GM23338 (cell line): Measurements from ENCODE around the gene COL25A1. TPM values are rescaled to one million over a fixed set of nuclear protein-coding genes. Genes with fewer than 3 reads are reported as not detected.

Experiments
- ATAC-seq: fragments of 200-7000 bp; cut with Tn5 transposase; 3 replicates; pipeline ENCODE4 v1.9.1; 2020
- DNase-seq: peaks from one replicate; pipeline ENCODE4 v3.0.0-alpha.2; 2015; ENCODE audit warnings: low spot score
- H2AFZ ChIP-seq: fragments of 200-600 bp; sonication (generic); 2 replicates; pipeline ENCODE4 v1.8.0; 2016; ENCODE audit warnings: antibody characterized with exemption, mild to moderate bottlenecking, moderate library complexity
- H3F3A ChIP-seq: fragments of 200-600 bp; sonication (generic); replicated peaks from 2 replicates; pipeline ENCODE4 v1.8.0; 2017; ENCODE audit warnings: antibody characterized with exemption, mixed run types, low read depth
- H3K27ac ChIP-seq: fragments of 200-600 bp; sonication (generic); 2 replicates; pipeline ENCODE4 v1.6.1; 2016; ENCODE audit warnings: low read depth
- H3K27me3 ChIP-seq: fragments of 200-600 bp; sonication (generic); 2 replicates; pipeline ENCODE4 v1.8.0; 2016; ENCODE audit warnings: mild to moderate bottlenecking, mixed run types, moderate library complexity; ENCODE audit not compliant: insufficient read depth
- H3K36me3 ChIP-seq: fragments of 200-600 bp; sonication (generic); 2 replicates; pipeline ENCODE4 v1.8.0; 2016; ENCODE audit warnings: mild to moderate bottlenecking; ENCODE audit not compliant: insufficient read depth
- H3K4me1 ChIP-seq: fragments of 200-600 bp; sonication (generic); 2 replicates; pipeline ENCODE4 v1.8.0; 2016; ENCODE audit warnings: mild to moderate bottlenecking, moderate library complexity; ENCODE audit not compliant: insufficient read depth
- H3K4me2 ChIP-seq: fragments of 200-600 bp; sonication (generic); 2 replicates; pipeline ENCODE4 v1.7.1; 2017; ENCODE audit warnings: mixed run types
- H3K4me3 ChIP-seq: fragments of 200-600 bp; sonication (generic); 2 replicates; pipeline ENCODE4 v1.6.1; 2016; ENCODE audit warnings: mixed run types
- H3K79me2 ChIP-seq: fragments of 200-600 bp; sonication (generic); replicated peaks from 2 replicates; pipeline ENCODE4 v1.8.0; 2017; ENCODE audit warnings: mild to moderate bottlenecking; ENCODE audit not compliant: insufficient read depth
- H3K9me2 ChIP-seq: fragments of 200-600 bp; sonication (generic); 2 replicates; pipeline ENCODE4 v1.8.0; 2017; ENCODE audit not compliant: insufficient read depth
- H4K20me1 ChIP-seq: fragments of 200-600 bp; sonication (generic); replicated peaks from 2 replicates; pipeline ENCODE4 v1.8.0; 2017; ENCODE audit warnings: mild to moderate bottlenecking; ENCODE audit not compliant: insufficient read depth
- H3K27ac Mint-ChIP-seq: 2 replicates; pipeline ENCODE4 v1.8.0; 2020; ENCODE audit warnings: inconsistent platforms, mild to moderate bottlenecking, moderate library complexity, mixed read lengths
- H3K27me3 Mint-ChIP-seq: 3 replicates; pipeline ENCODE4 v1.8.0; 2022; ENCODE audit warnings: low read depth, mild to moderate bottlenecking, moderate library complexity, mixed read lengths, inconsistent platforms; ENCODE audit not compliant: insufficient read depth, poor library complexity
- H3K36me3 Mint-ChIP-seq: 3 replicates; pipeline ENCODE4 v1.8.0; 2021; ENCODE audit warnings: low read depth, mild to moderate bottlenecking, inconsistent platforms, moderate library complexity, mixed read lengths
- H3K4me1 Mint-ChIP-seq: 3 replicates; pipeline ENCODE4 v1.8.0; 2020; ENCODE audit warnings: mild to moderate bottlenecking, inconsistent platforms, mixed read lengths
- H3K4me3 Mint-ChIP-seq: 3 replicates; pipeline ENCODE4 v1.8.0; 2021; ENCODE audit warnings: moderate library complexity, mild to moderate bottlenecking, inconsistent platforms, mixed read lengths
- H3K9me3 Mint-ChIP-seq: 3 replicates; pipeline ENCODE4 v1.8.0; 2020; ENCODE audit warnings: moderate library complexity, mild to moderate bottlenecking, inconsistent platforms, mixed read lengths
- CREB1 ChIP-seq: fragments of 250-450 bp; sonication (Bioruptor Pico); IDR thresholded peaks from 2 replicates; pipeline ENCODE4 v1.5.0; 2020; ENCODE audit warnings: low read depth, mild to moderate bottlenecking, moderate library complexity
- CTCF ChIP-seq, 2 experiments: fragments of 200-600 bp in 1 of 2; sonication (generic) in 1 of 2; conservative IDR thresholded peaks; 2 replicates each; pipeline versions ENCODE4 v1.5.1 to v1.6.1; 2016 to 2017; ENCODE audit warnings: antibody characterized with exemption in 2 of 2, low read depth in 2 of 2, mild to moderate bottlenecking in 2 of 2, moderate library complexity in 1 of 2
- EZH2phosphoT487 ChIP-seq: fragments of 200-600 bp; sonication (generic); IDR thresholded peaks from one replicate; pipeline ENCODE4 v1.8.1; 2018; ENCODE audit warnings: antibody characterized with exemption; ENCODE audit not compliant: unreplicated experiment
- POLR2AphosphoS5 ChIP-seq: IDR thresholded peaks from 2 replicates; pipeline ENCODE4 v1.6.1; 2016; ENCODE audit warnings: antibody characterized with exemption, low read depth
- REST ChIP-seq: IDR thresholded peaks from one replicate; pipeline ENCODE4 v1.6.1; 2018; ENCODE audit warnings: antibody characterized with exemption; ENCODE audit not compliant: unreplicated experiment
- STAT1 ChIP-seq: IDR thresholded peaks from one replicate; pipeline ENCODE4 v1.6.1; 2016; ENCODE audit warnings: antibody characterized with exemption; ENCODE audit not compliant: unreplicated experiment
- ZNF114 ChIP-seq: fragments of 250-450 bp; sonication (Bioruptor Pico); IDR thresholded peaks from 2 replicates; pipeline ENCODE4 v1.5.0; 2020; ENCODE audit warnings: mild to moderate bottlenecking, moderate library complexity
- ZNF331 ChIP-seq: fragments of 250-450 bp; sonication (Bioruptor Pico); IDR thresholded peaks from 2 replicates; pipeline ENCODE4 v1.5.0; 2020; ENCODE audit warnings: low read depth, mild to moderate bottlenecking, moderate library complexity
- ZNF462 ChIP-seq: fragments of 250-450 bp; sonication (Bioruptor Pico); IDR thresholded peaks from 2 replicates; pipeline ENCODE4 v1.5.0; 2020; ENCODE audit warnings: mild to moderate bottlenecking, moderate library complexity
- polyA plus RNA-seq: library from polyadenylated mRNA; unstranded; fragments of >200 nt; fragmentation: Nextera tagmentation; extraction: Ambion mirVana; gene quantifications from 2 replicates; pipeline ENCODE4 v1.2.1, GENCODE V29; 2016
- total RNA-seq: library from RNA; depleted of rRNA; stranded (reverse); fragments of >200 nt; shearing (Covaris generic); gene quantifications from 2 replicates; pipeline ENCODE4 v1.2.3, GENCODE V29; 2014

COL25A1 gene
- total and polyA plus RNA-seq, 2 experiments from 2014 or later, result 3.9 to 5.6 TPM

DNA sequence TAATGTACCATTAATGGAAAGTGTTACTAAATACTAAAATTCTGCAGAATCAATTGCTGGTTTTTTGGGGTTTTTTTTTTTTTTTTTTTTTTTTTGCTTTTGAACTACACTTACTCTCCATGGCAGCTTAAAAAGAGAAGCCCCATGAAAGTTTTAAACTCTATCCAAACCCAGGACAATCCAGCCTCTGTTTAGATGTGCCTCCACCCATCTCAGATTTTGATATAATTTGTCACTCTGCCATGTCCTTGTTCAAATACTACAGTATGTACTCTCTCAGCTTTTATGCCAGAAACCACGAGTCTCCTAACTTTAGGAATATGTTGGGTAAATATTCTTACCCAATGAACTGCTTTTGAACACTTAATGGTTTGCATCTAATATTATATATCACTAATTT lies 84.2 kb downstream of the COL25A1 start:
- Histone ChIP-seq H3K27ac (no peak overlapping the region), H4K20me1 (no peaks in the 10 kb centered on the region), H3K36me3 (no peaks in the 10 kb centered on the region), H3K4me1 (no peaks in the 10 kb centered on the region), H3K79me2 (no peaks in the 10 kb centered on the region), H3K4me2 (no peak overlapping the region), H2AFZ (no peak overlapping the region), H3K4me3 (no peak overlapping the region), H3F3A (no peaks in the 10 kb centered on the region), H3K27me3 (no peaks in the 10 kb centered on the region), H3K9me2 (no peaks in the 10 kb centered on the region)
- Mint-ChIP-seq H3K4me3 (no peak overlapping the region), H3K27ac (no peak overlapping the region), H3K27me3 (no peaks in the 10 kb centered on the region), H3K36me3 (no peaks in the 10 kb centered on the region), H3K4me1 (no peaks in the 10 kb centered on the region), H3K9me3 (no peaks in the 10 kb centered on the region)
- no peak for ATAC-seq
- DNase-seq, result no peak
- TF ChIP-seq CREB1 (CRISPR knock-in tag), result no peak
- TF ChIP-seq REST, result no peak
- TF ChIP-seq POLR2AphosphoS5, result no peak
- TF ChIP-seq CTCF (conservative IDR thresholded peaks at IDR 0.05; ENCODE audit: low read depth in 2 of 2), result no peak
- TF ChIP-seq ZNF114 (CRISPR knock-in tag), result no peak
- TF ChIP-seq ZNF331 (CRISPR knock-in tag), result no peak
- TF ChIP-seq STAT1, result no peak

- no peak for ATAC-seq
- Histone ChIP-seq H3K9me2 (no peaks in the 10 kb centered on the region), H3K36me3 (no peaks in the 10 kb centered on the region), H3K4me1 (no peaks in the 10 kb centered on the region), H4K20me1 (no peaks in the 10 kb centered on the region), H3K27me3 (no peaks in the 10 kb centered on the region), H3F3A (no peaks in the 10 kb centered on the region), H3K27ac (no peak overlapping the region), H3K4me2 (no peak overlapping the region), H2AFZ (no peak overlapping the region), H3K4me3 (no peak overlapping the region), H3K79me2 (no peaks in the 10 kb centered on the region)
- DNase-seq, result no peak
- H3K4me1 Mint-ChIP-seq, result no peaks in the 10 kb centered on the region
- H3K9me3 Mint-ChIP-seq, result no peaks in the 10 kb centered on the region
- no peak overlapping the region for H3K27ac Mint-ChIP-seq
- no peaks in the 10 kb centered on the region for H3K27me3 Mint-ChIP-seq
- H3K36me3 Mint-ChIP-seq, result no peaks in the 10 kb centered on the region
- H3K4me3 Mint-ChIP-seq, result no peak overlapping the region
- no peak for TF ChIP-seq CREB1 (CRISPR knock-in tag)
- no peak for TF ChIP-seq EZH2phosphoT487
- no peak for TF ChIP-seq ZNF462
- TF ChIP-seq ZNF331 (CRISPR knock-in tag), result no peak
- no peak for TF ChIP-seq ZNF114 (CRISPR knock-in tag)
Measured at GRCh38 chr4:109216085-109216696, 86.3 kb downstream of the COL25A1 start.
